Esophagus muscularis mucosa (tissue), 4 donors: ENCODE results near the gene TFB1M.

Experiments used
- CTCF ChIP-seq, 3 experiments: fragments of 200-600 bp in 2 of 3; fragments of 450-650 bp in 1 of 3; sonication (generic) in 2 of 3; IDR thresholded peaks; one replicate each; pipeline ENCODE4 v1.5.1; 2017 to 2019; ENCODE audit warnings: antibody characterized with exemption in 3 of 3, mild to moderate bottlenecking in 2 of 3, moderate library complexity in 1 of 3
- EP300 ChIP-seq: sonication (generic); formaldehyde crosslinking; IDR thresholded peaks from one replicate; pipeline ENCODE4 v1.6.1; 2017; ENCODE audit warnings: antibody characterized with exemption
- POLR2A ChIP-seq: fragments of 450-650 bp; IDR thresholded peaks from one replicate; pipeline ENCODE4 v1.6.1; 2017; ENCODE audit warnings: antibody characterized with exemption, moderate library complexity, mild to moderate bottlenecking, low read depth

GRCh38 chr6:155324172-155324571, 9.9 kb upstream of the TFB1M start:
- TF ChIP-seq POLR2A = no peak
- TF ChIP-seq CTCF (IDR thresholded peaks at IDR 0.05) = no peak
- no peak for TF ChIP-seq EP300
